Activated T-helper 9 cell treated with anti-CD3 and anti-CD28 coated beads, Interleukin-2, amount 50 U/mL, for 16 hours (primary cell): Measurements from ENCODE around the gene SNX2.
"Not testable (repeated sequence)": the region's sequence is repeated elsewhere in the genome, so short reads cannot be mapped to it uniquely, and the experiment has no call there.

Experiments
- DNase-seq: peaks from one replicate; pipeline ENCODE4 v3.0.0-alpha.2; 2020; ENCODE audit warnings: low read depth

The SNX2 gene

GRCh38 chr5:122844136-122844909 is 69.4 kb downstream of the SNX2 start:
- DNase-seq = no peak

GRCh38 chr5:122844910-122845228 is 70.0 kb downstream of the SNX2 start:
- DNase-seq = no peak

- peak; percentile 51 for DNase-seq
These were observed 70.6 kb downstream of the SNX2 start, which contains the start of gene SNX24 for GRCh38 chr5:122845229-122846050. TSS of gene SNX24 (plus strand) at chr5:122845613. CDS start at chr5:122845634, 21 bp downstream.

GRCh38 chr5:122846051-122846550 is 71.2 kb downstream of the SNX2 start:
- DNase-seq = no peak

- no peak for DNase-seq
These were observed 72.8 kb downstream of the SNX2 start for GRCh38 chr5:122847687-122848081.

- no peak for DNase-seq
These were observed 74.9 kb downstream of the SNX2 start for GRCh38 chr5:122849771-122850170.

- not testable (repeated sequence) for DNase-seq
These were observed 82.7 kb downstream of the SNX2 start for GRCh38 chr5:122857538-122857937.

GRCh38 chr5:122858451-122858850 is 83.6 kb downstream of the SNX2 start:
- no peak for DNase-seq

GRCh38 chr5:122863240-122863639 is 88.4 kb downstream of the SNX2 start:
- DNase-seq = no peak

- no peak for DNase-seq
These were observed 88.8 kb downstream of the SNX2 start for GRCh38 chr5:122863721-122864120.

- DNase-seq = no peak
These were observed 89.5 kb downstream of the SNX2 start for GRCh38 chr5:122864400-122864799.

- no peak for DNase-seq
These were observed 90.0 kb downstream of the SNX2 start for GRCh38 chr5:122864842-122865241.

GRCh38 chr5:122870219-122870856 is 95.5 kb downstream of the SNX2 start:
- no peak for DNase-seq

- no peak for DNase-seq
These were observed 96.8 kb downstream of the SNX2 start for GRCh38 chr5:122871661-122872060.

GRCh38 chr5:122874179-122874875 is 99.4 kb downstream of the SNX2 start:
- DNase-seq = no peak

GRCh38 chr5:122877518-122877917 is 102.6 kb downstream of the SNX2 start:
- no peak for DNase-seq

- no peak for DNase-seq
These were observed 104.2 kb downstream of the SNX2 start for GRCh38 chr5:122879076-122879475.
